Measurements from ENCODE around the gene MANSC4.

- TF ChIP-seq CTCF (IDR thresholded peaks at IDR 0.05) (no peak), POLR2A (IDR thresholded peaks at IDR 0.05) (no peak)
Measured at GRCh38 chr12:27805238-27805637, 25.2 kb upstream of the MANSC4 start.

All from heart left ventricle (tissue), 13 donors.